Progenitor cell of endocrine pancreas (in vitro differentiated cells): Measurements from ENCODE around the gene ZNF169. TPM values are rescaled to one million over a fixed set of nuclear protein-coding genes. Genes with fewer than 3 reads are reported as not detected.
"Not testable (repeated sequence)": the region's sequence is repeated elsewhere in the genome, so short reads cannot be mapped to it uniquely, and the experiment has no call there.

Experiments
- DNase-seq: peaks from one replicate; pipeline ENCODE4 v3.0.0; 2021; ENCODE audit warnings: low spot score; ENCODE audit not compliant: unreplicated experiment
- H3K27ac Mint-ChIP-seq: 2 replicates; pipeline ENCODE4 v1.8.0; 2021; ENCODE audit warnings: mild to moderate bottlenecking, moderate library complexity, mixed read lengths
- H3K27me3 Mint-ChIP-seq: 2 replicates; pipeline ENCODE4 v1.8.0; 2021; ENCODE audit warnings: mixed read lengths
- H3K36me3 Mint-ChIP-seq: 2 replicates; pipeline ENCODE4 v1.8.0; 2022; ENCODE audit warnings: mixed read lengths; ENCODE audit not compliant: insufficient read depth
- H3K4me1 Mint-ChIP-seq: 2 replicates; pipeline ENCODE4 v1.8.0; 2021; ENCODE audit warnings: low read depth, mixed read lengths
- H3K4me3 Mint-ChIP-seq: 2 replicates; pipeline ENCODE4 v1.8.0; 2021; ENCODE audit warnings: low read depth, mild to moderate bottlenecking, moderate library complexity, mixed read lengths
- H3K9me3 Mint-ChIP-seq: 2 replicates; pipeline ENCODE4 v1.8.0; 2021; ENCODE audit warnings: low read depth, mixed read lengths
- CTCF ChIP-seq: fragments of 200-600 bp; sonication (generic); IDR thresholded peaks from one replicate; pipeline ENCODE4 v1.5.0; 2021; ENCODE audit warnings: antibody characterized with exemption, mild to moderate bottlenecking; ENCODE audit not compliant: unreplicated experiment
- total RNA-seq: library from RNA; stranded (reverse); gene quantifications from 2 replicates; pipeline ENCODE4 v1.2.1, GENCODE V29; 2021

ZNF169 gene
- total RNA-seq, 1 donor from 2014 or later: 10.6 TPM

GRCh38 chr9:94245651-94246050, 13.4 kb upstream of the ZNF169 start:
- Mint-ChIP-seq H3K4me1 (no peaks in the 10 kb centered on the region), H3K27me3 (no peaks in the 10 kb centered on the region), H3K9me3 (peaks cover 12% of the 10 kb centered on the region), H3K4me3 (no peak overlapping the region), H3K36me3 (no peaks in the 10 kb centered on the region), H3K27ac (no peak overlapping the region)
- no peak for TF ChIP-seq CTCF
- no peak for DNase-seq

GRCh38 chr9:94250456-94250855, 8.6 kb upstream of the ZNF169 start:
- Mint-ChIP-seq H3K4me1 (no peaks in the 10 kb centered on the region), H3K36me3 (no peaks in the 10 kb centered on the region), H3K4me3 (no peak overlapping the region), H3K27ac (no peak overlapping the region), H3K27me3 (no peaks in the 10 kb centered on the region), H3K9me3 (no peaks in the 10 kb centered on the region)
- no peak for DNase-seq
- no peak for TF ChIP-seq CTCF

- Mint-ChIP-seq H3K4me1 (peaks cover 4% of the 10 kb centered on the region), H3K36me3 (peaks cover 2% of the 10 kb centered on the region), H3K4me3 (no peak overlapping the region), H3K27me3 (no peaks in the 10 kb centered on the region), H3K9me3 (no peaks in the 10 kb centered on the region), H3K27ac (no peak overlapping the region)
- DNase-seq: no peak
- no peak for TF ChIP-seq CTCF
Measured at GRCh38 chr9:94256007-94256406, 3.1 kb upstream of the ZNF169 start.

GRCh38 chr9:94265626-94266402, 6.7 kb downstream of the ZNF169 start:
- not testable (repeated sequence) for DNase-seq, H3K27me3 Mint-ChIP-seq, H3K4me1 Mint-ChIP-seq, H3K4me3 Mint-ChIP-seq
- peak overlapping the region; percentile 13 for H3K27ac Mint-ChIP-seq
- H3K9me3 Mint-ChIP-seq: peaks cover 16% of the 10 kb centered on the region
- H3K36me3 Mint-ChIP-seq: peaks cover 31% of the 10 kb centered on the region

- TF ChIP-seq CTCF: no peak
- Mint-ChIP-seq H3K9me3 (peaks cover 25% of the 10 kb centered on the region), H3K27ac (no peak overlapping the region), H3K36me3 (peaks cover 30% of the 10 kb centered on the region), H3K27me3 (no peaks in the 10 kb centered on the region), H3K4me3 (no peak overlapping the region), H3K4me1 (no peaks in the 10 kb centered on the region)
- no peak for DNase-seq
Measured at GRCh38 chr9:94269264-94269663, 10.2 kb downstream of the ZNF169 start.

- TF ChIP-seq CTCF: no peak
- H3K36me3 Mint-ChIP-seq: peaks cover 29% of the 10 kb centered on the region
Measured at GRCh38 chr9:94270009-94270408, 10.9 kb downstream of the ZNF169 start.

GRCh38 chr9:94277029-94277428, 17.9 kb downstream of the ZNF169 start:
- Mint-ChIP-seq H3K9me3 (peaks cover 32% of the 10 kb centered on the region), H3K36me3 (peaks cover 56% of the 10 kb centered on the region)
- H3K4me3 Mint-ChIP-seq, H3K27me3 Mint-ChIP-seq, H3K4me1 Mint-ChIP-seq, H3K27ac Mint-ChIP-seq, DNase-seq: not testable (repeated sequence)

More at GRCh38 chr9:94270009-94270408, 10.9 kb downstream of the ZNF169 start:
- DNase-seq: no peak
- no peak overlapping the region for H3K27ac Mint-ChIP-seq
- H3K4me1 Mint-ChIP-seq: no peaks in the 10 kb centered on the region
- no peak overlapping the region for H3K4me3 Mint-ChIP-seq
- no peaks in the 10 kb centered on the region for H3K27me3 Mint-ChIP-seq
- peaks cover 28% of the 10 kb centered on the region for H3K9me3 Mint-ChIP-seq
